ENCODE results near the gene FAM241A. TPM values are rescaled to one million over a fixed set of nuclear protein-coding genes. Genes with fewer than 3 reads are reported as not detected.
"Not testable (repeated sequence)": the region's sequence is repeated elsewhere in the genome, so short reads cannot be mapped to it uniquely, and the experiment has no call there.

Gene FAM241A
- 2.9 TPM for polyA plus RNA-seq (ENCODE audit: insufficient read length)

DNA sequence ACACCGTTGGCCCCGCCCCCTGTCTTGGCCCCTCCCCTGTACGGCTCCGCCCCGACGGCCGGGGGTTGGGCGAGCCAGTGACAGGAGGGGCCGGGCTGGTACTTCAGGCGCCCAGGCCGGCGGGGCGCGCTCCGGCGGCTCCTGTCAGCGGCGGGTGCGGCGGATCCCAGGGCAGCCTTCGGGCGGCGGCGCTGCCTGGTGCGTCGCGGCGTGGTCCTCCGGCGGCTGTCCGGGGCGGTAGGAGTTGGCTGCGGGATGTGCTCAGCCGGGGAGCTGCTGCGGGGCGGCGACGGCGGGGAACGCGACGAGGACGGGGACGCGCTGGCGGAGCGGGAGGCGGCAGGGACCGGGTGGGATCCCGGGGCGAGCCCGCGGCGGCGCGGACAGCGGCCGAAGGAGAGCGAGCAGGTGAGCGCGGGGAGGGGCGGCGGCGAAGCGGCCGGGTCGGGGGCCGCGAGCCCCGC is at the start of gene FAM241A:
Gene FAM241A (plus strand): TSS at position 129 of the 464 bp plus-strand sequence. CDS start 127 bp downstream, at position 256.
- DNase-seq (ENCODE audit: low read depth), result no peak

DNA sequence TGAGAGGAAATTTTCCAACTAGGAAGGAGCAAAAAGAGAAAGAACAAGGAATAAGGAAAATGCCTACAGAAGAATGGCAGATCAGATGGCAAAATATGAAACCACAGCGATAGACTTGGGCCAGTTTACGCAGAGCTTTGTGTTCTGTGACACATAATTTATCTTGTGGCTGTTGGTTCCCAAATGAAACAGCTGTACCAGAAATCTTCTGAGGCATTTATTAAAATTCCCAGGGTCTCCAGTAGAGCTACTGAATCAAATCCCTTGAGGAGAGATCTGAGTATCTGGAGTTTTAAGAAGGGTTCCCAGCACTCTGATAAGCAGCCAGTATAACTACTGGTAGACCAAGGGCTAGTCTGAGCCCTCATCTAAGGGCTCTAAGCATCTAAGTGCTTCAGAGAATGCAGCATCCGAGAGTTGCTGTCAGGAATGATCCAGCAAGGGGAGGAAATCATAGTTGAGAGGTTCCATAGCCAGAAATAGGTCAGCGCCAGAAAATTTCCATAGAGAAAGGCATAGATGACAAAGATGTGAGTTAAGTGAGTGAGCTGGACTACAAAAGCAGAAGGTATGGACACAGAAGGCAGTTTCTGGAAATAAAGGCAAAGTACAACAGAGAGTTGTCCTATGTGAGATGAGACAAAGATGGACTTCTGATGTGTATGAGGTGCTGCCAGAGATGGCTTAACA is 46.3 kb upstream of the FAM241A start:
- DNase-seq (ENCODE audit: low read depth), result no peak

- DNase-seq (ENCODE audit: low read depth), result peak; percentile 48
Measured at GRCh38 chr4:112099701-112100297, 45.5 kb upstream of the FAM241A start.

DNA sequence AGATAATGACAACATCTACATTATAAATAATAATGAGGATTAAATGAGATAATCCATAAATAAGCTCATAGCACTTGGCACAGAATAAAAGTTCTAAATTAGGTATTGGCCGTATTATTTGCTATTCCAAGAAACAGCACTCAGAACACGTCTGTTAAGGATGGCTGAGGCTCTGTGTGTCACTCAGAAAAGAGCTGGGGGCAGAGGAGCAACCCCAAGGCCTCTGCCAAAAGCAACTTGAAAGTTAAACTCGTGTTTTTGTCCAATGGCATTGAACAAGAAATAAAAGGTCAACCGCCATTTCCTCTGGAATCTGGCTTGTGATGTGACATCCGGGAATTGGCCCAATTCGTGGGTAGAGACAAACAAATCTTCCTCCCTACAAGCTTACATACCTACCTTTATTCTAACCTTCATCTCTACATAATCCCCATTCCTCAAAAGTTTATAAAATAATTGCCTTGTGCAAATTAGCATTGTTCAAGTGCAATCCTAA is 42.3 kb upstream of the FAM241A start:
- no peak for DNase-seq (ENCODE audit: low read depth)

- DNase-seq (ENCODE audit: low read depth), result no peak
Measured at GRCh38 chr4:112105201-112105969, 39.9 kb upstream of the FAM241A start.

DNA sequence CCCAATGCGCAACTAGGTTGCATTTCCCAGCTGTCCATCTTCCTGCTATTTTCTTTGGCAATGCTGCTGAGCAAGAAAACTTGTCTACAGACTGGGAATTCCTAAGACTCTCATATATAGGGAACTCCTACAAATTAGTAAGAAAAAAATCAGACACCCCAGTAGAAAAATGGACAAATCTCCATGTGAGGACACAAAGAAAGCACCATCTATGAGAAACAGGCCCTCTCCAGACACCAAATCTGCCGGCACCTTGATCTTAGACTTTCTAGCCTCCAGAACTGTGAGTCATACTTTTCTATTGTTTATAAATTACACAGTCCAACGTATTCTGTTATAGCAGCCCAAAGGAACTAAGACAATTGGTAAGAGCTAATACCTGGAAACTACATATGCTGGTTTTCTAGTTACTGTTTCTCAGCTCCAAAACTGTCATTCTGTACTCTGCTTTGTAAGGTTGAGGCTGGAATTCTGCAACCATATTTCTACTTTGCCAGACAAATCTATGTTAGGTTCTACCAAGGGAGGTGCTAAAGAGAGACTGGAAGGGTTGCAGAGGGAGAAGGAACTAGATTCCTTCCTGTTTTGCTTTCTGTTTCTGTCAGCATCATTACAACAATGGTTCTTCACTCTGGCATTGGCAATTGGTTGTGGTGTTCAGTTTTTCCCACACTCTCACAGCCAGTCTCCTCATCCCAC is 35.7 kb upstream of the FAM241A start:
- DNase-seq (ENCODE audit: low read depth), result no peak

DNA sequence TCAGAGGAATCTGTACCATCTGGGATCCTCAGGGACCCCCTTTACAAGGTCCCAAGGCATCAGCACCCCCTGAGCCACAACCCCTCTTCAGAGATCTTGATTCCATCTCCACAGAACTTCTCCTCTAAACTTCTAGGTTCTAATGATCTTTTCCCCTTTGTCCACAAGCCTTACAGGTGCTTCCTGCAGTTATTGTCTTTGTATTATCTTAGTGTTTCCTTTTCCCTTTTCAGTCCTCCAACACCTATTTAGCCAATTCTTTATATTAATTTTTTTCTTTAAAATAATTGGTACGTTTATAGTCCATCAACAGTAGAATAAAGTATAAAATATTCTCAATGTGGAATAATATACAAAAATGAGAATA is 35.2 kb upstream of the FAM241A start:
- DNase-seq (ENCODE audit: low read depth), result no peak

DNA sequence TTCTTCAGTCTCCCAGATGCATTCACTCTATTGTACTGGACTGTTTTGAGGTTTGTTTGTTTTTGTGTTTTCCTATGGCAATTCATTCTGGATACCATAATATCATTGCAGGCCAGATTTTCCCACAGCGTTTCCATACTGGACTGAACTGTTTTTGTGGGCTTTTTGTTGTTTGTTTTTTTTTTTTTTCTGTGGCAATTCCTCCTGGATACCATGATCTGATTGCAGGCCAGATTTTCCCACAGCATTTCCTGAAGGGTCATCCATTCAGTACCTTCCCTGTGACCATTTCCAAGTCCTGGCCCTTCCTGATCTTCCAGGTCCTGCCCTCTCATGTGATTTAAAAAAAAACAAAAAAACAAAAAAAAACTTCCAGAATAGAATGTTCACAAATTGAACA is 33.9 kb upstream of the FAM241A start:
- DNase-seq (ENCODE audit: low read depth), result no peak

GRCh38 chr4:112112095-112112494 is 33.2 kb upstream of the FAM241A start:
- not testable (repeated sequence) for DNase-seq (ENCODE audit: low read depth)

DNA sequence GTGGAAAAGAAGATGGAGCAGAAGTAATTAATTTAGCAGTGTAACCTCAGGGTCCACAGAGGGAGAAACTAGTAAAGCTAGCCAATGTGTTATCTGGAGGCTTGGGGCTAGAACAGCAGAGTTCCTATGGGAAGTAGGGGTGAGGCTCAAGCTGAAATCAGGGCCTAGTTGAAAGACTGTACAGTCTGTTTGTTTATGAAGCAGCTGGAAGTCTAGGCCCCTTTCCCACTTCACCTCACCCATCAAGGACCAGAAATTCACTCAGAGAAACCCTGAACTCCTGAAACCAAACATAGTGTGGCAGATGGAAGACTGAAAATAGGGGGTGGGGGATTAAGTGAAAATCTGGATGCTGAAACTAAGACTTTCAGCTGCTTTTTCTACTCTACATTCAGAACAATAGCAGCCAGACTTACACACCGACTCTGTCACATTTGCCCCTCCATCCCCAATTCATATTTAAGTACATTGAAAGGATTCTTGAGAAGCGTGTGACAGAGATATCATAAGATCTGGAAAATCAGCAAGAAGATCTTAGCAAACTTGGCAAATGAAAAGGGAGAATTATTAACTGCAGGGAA is 32.6 kb upstream of the FAM241A start:
- no peak for DNase-seq (ENCODE audit: low read depth)

DNA sequence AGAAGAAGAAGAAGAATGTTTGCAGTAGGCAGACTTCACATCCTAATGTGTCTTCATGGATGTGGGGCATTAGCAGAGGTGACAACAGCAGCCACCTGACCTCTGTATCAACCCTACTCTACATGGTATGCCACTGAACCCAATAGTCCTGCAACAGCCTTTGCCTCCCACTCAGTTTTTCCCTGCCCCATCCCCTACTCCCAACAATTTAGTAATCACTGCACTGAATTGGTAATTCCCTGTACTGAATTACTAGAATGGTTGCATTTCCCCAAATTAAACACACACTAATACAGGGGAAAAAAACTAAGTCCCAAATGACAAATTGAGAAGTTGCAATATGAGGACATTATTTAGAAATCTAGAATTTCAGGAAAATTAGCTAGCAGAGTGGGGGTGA is 31.4 kb upstream of the FAM241A start:
- DNase-seq (ENCODE audit: low read depth), result no peak

- DNase-seq (ENCODE audit: low read depth), result no peak
Measured at GRCh38 chr4:112114452-112114851, 30.8 kb upstream of the FAM241A start.

GRCh38 chr4:112118742-112119352 is 26.4 kb upstream of the FAM241A start:
- DNase-seq (ENCODE audit: low read depth), result no peak

- DNase-seq (ENCODE audit: low read depth), result no peak
Measured at GRCh38 chr4:112119353-112119783, 25.9 kb upstream of the FAM241A start.

DNA sequence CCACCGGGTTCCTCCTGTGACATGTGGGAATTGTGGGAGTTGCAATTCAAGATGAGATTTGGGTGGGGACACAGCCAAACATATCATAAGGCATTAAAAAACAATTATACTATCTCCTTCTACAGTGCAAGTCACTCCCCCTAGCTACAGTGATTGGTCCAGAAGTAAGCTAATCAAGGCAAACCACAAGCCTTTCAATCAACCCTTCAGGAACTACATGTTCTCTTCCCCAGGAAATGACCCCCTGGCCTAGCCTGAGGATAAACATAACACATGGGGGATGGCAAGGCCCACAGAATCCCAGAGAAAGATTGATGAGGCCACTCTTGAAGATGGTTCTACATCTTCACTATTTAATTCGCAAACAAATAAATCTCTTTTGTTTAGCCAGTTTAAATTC is 25.2 kb upstream of the FAM241A start:
- no peak for DNase-seq (ENCODE audit: low read depth)

GRCh38 chr4:112125416-112125815 is 19.8 kb upstream of the FAM241A start:
- DNase-seq (ENCODE audit: low read depth), result no peak

- no peak for DNase-seq (ENCODE audit: low read depth)
Measured at GRCh38 chr4:112127048-112127637, 18.1 kb upstream of the FAM241A start.

DNA sequence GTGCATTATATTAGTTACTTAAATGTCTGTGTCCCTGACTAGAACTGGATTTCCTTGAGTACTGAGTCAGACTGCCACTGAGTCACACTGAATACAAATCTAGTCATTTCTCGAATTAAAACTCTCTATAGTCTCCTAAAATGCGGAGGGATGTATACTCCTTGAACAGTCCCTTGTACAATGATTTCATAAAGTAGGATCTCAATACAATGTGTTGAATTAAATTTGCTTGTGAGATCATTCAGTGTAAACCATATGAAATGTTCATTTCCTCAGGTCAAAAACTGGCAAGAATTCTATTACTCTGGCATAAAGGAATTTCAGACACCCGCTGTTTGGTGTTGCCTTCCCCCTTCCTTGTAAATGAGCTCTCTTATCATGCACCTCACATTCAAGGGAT is 17.5 kb upstream of the FAM241A start:
- DNase-seq (ENCODE audit: low read depth), result no peak

DNA sequence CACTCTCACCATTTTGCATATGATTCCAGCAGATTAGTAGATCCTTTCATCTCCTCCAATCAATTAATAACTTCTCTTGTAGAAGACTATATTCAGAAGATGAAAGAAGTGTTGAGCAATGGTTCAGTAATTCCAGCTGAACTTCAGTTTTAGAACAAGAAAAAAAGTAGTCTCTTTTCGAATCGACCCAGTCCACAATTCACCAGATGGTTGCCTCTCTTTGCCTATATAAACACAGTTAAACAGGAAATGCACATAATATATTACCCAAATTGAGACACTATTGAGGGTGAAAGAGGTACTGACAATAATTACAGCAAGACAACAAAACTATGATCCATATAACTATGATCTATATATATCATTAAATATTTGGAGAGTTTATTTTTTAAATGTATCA is 16.8 kb upstream of the FAM241A start:
- DNase-seq (ENCODE audit: low read depth), result no peak

DNA sequence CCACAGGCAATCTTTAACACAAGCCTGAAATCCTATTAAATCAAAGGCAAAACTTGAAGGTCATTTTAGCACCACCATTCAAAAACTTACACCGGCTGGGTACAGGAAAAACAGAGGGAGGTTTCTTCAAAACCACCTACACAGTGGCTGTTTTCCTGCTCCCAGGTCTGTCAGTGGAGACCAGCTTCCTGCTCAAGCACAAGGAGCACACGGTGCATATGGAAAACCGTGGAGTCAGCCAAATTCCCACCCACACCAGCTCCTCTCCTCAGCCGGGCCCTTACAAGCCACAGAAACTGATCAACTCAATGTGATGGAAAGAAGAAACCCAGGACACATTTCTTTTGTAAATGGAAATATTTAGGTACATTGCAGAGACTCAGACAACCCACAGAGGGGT is 14.3 kb upstream of the FAM241A start:
- no peak for DNase-seq (ENCODE audit: low read depth)

- no peak for DNase-seq (ENCODE audit: low read depth)
Measured at GRCh38 chr4:112136551-112136950, 8.7 kb upstream of the FAM241A start.

All from forelimb muscle (tissue), 1 donor.